ENCODE results near the gene MBD4. TPM values are rescaled to one million over a fixed set of nuclear protein-coding genes. Genes with fewer than 3 reads are reported as not detected.

The MBD4 gene
- total RNA-seq, 1 experiment from 2014 or later, result 15.7 TPM

- TF ChIP-seq REST (IDR thresholded peaks at IDR 0.05; ENCODE audit: low read depth) (no peak), EZH2 (IDR thresholded peaks at IDR 0.05) (no peak), SRF (IDR thresholded peaks at IDR 0.05; ENCODE audit: low read depth) (no peak), ZBTB33 (IDR thresholded peaks at IDR 0.05; ENCODE audit: extremely low read depth, insufficient replicate concordance, low read length) (no peak), SIN3A (IDR thresholded peaks at IDR 0.05; ENCODE audit: low read depth) (no peak), POLR2AphosphoS5 (IDR thresholded peaks at IDR 0.05; ENCODE audit: low read depth, low read length) (no peak)
These were observed 28.8 kb downstream of the MBD4 start (continued) for GRCh38 chr3:129410971-129411370.

DNA sequence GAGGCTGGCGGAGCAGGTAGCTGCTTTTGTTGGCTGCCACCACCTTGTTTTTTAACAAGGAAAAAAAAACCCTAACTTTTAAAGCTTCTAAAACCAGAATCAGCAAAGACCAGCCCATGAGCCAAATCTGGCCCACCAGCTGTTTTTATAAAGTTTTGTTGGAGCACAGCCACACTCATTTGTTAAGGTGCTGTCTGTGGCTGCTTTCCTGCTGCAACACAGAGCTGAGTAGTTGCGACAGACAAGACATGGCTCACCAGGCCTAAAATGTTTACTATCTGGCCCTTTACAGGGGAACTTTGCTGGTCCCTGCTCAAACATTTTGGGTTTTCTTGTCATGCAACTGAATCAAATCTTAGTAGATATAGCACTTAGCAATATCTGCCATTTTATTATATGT, 30.2 kb downstream of the MBD4 start:
- intact Hi-C loops (cut with micrococcal nuclease), result no loop called here
- Histone ChIP-seq H3K27me3 (ENCODE audit: insufficient read depth, low read length) (peaks cover 3% of the 10 kb centered on the region; the same call in 1 of the 2 replicates), H4K20me1 (ENCODE audit: insufficient read depth) (no peaks in the 10 kb centered on the region), H3K4me2 (ENCODE audit: low read length) (no peak overlapping the region), H3K9me3 (ENCODE audit: control insufficient read depth in 1 of 2, insufficient read depth in 1 of 2, low read depth in 1 of 2, low read length in 2 of 2) (no peaks in the 10 kb centered on the region), H2AFZ (ENCODE audit: low read depth, low read length, poor library complexity, severe bottlenecking) (no peak overlapping the region), H3K9me2 (ENCODE audit: insufficient read depth) (no peaks in the 10 kb centered on the region), H3K9ac (ENCODE audit: low read length) (no peak overlapping the region), H3K4me1 (ENCODE audit: control insufficient read depth in 1 of 2, insufficient read depth in 2 of 2, low read length in 2 of 2) (peaks cover 0 to 5% of the 10 kb centered on the region in 2 experiments; a peak in 1 of 4 replicates), H3K4me3 (replicated peaks in 1 of 2; ENCODE audit: low read depth in 1 of 2, low read length in 2 of 2) (no peak overlapping the region), H3K79me2 (ENCODE audit: insufficient read depth, low read length) (no peaks in the 10 kb centered on the region), H3K36me3 (ENCODE audit: control insufficient read depth in 1 of 2, insufficient read depth in 2 of 2, low read length in 2 of 2) (no peaks in the 10 kb centered on the region), H3K27ac (ENCODE audit: low read depth, low read length) (no peak overlapping the region)
- no peak for ATAC-seq
- no TSS peak for BruUV-seq (replicated peaks)
- CTCF ChIA-PET, result no interaction called here
- POLR2A ChIA-PET, result interaction anchor here (0.8 kb wide), 1 partner anchor 9 kb away, joined by 4 read pairs; no protein-coding TSS in a partner anchor
- no peak for DNase-seq (ENCODE audit: low read depth, low spot score)
- RAD21 ChIA-PET (ENCODE audit: low non-redundant PET in 1 of 2, low total read pairs in 2 of 2, uncharacterized antibody in 2 of 2, unreplicated experiment in 2 of 2), result no interaction called here
- TF ChIP-seq CEBPB (IDR thresholded peaks at IDR 0.05; ENCODE audit: low read depth) (no peak), SP1 (IDR thresholded peaks at IDR 0.05; ENCODE audit: low read depth) (no peak), POLR2AphosphoS5 (IDR thresholded peaks at IDR 0.05; ENCODE audit: low read depth, low read length) (no peak), EZH2phosphoT487 (IDR thresholded peaks at IDR 0.05; ENCODE audit: borderline replicate concordance) (no peak), CTCF (IDR thresholded peaks at IDR 0.05 in 2 of 3, conservative IDR thresholded peaks at IDR 0.05 in 1 of 3; ENCODE audit: borderline replicate concordance in 1 of 3, insufficient read depth in 1 of 3, low read depth in 2 of 3, low read length in 2 of 3) (no peak), ATF3 (IDR thresholded peaks at IDR 0.05) (no peak), ZBTB33 (IDR thresholded peaks at IDR 0.05; ENCODE audit: extremely low read depth, insufficient replicate concordance, low read length) (no peak), POLR2A (IDR thresholded peaks at IDR 0.05; ENCODE audit: borderline replicate concordance, extremely low read depth, insufficient read depth, insufficient read length) (no peak), SRF (IDR thresholded peaks at IDR 0.05; ENCODE audit: low read depth) (no peak)

All from HCT116 (cell line).